Activated CD4-positive, alpha-beta T cell treated with anti-CD3 and anti-CD28 coated beads for 48 hours (primary cell): ENCODE results near the gene SEC22B.
"Not testable (repeated sequence)": the region's sequence is repeated elsewhere in the genome, so short reads cannot be mapped to it uniquely, and the experiment has no call there.

Source experiments
- DNase-seq: peaks from one replicate; pipeline ENCODE4 v3.0.0-alpha.2; 2020

The SEC22B gene

GRCh38 chr1:120176092-120176855 is at the start of gene SEC22B:
TSS of gene SEC22B (minus strand) at chr1:120176520. CDS start at chr1:120176381, 139 bp downstream.
- peak; percentile 92 for DNase-seq

GRCh38 chr1:120217933-120218332 is 41.6 kb upstream of the SEC22B start:
- DNase-seq: not testable (repeated sequence)

- DNase-seq: not testable (repeated sequence)
Observed at GRCh38 chr1:120217175-120217929, 41.0 kb upstream of the SEC22B start.

- DNase-seq: not testable (repeated sequence)
Observed at GRCh38 chr1:120213606-120214005, 37.3 kb upstream of the SEC22B start.

- not testable (repeated sequence) for DNase-seq
Observed at GRCh38 chr1:120210754-120211153, 34.4 kb upstream of the SEC22B start.

GRCh38 chr1:120196863-120197775 is 20.8 kb upstream of the SEC22B start:
- not testable (repeated sequence) for DNase-seq

- DNase-seq: not testable (repeated sequence)
Observed at GRCh38 chr1:120188626-120189025, 12.3 kb upstream of the SEC22B start.

GRCh38 chr1:120182176-120182707 is 5.9 kb upstream of the SEC22B start:
- DNase-seq: not testable (repeated sequence)

GRCh38 chr1:120179811-120180690 is 3.7 kb upstream of the SEC22B start:
- not testable (repeated sequence) for DNase-seq

- no peak for DNase-seq
Observed at GRCh38 chr1:120178799-120179756, 2.8 kb upstream of the SEC22B start.

- not testable (repeated sequence) for DNase-seq
Observed at GRCh38 chr1:120178058-120178457, 1.7 kb upstream of the SEC22B start.

- not testable (repeated sequence) for DNase-seq
Observed at GRCh38 chr1:120175688-120176087, 632 bp downstream of the SEC22B start.

GRCh38 chr1:120164761-120165160 is 11.6 kb downstream of the SEC22B start:
- DNase-seq: not testable (repeated sequence)

- not testable (repeated sequence) for DNase-seq
Observed at GRCh38 chr1:120162015-120162414, 14.3 kb downstream of the SEC22B start.

GRCh38 chr1:120158495-120158894 is 17.8 kb downstream of the SEC22B start:
- not testable (repeated sequence) for DNase-seq

GRCh38 chr1:120158086-120158485 is 18.2 kb downstream of the SEC22B start:
- not testable (repeated sequence) for DNase-seq

GRCh38 chr1:120150138-120150822 is 26.0 kb downstream of the SEC22B start:
- not testable (repeated sequence) for DNase-seq

GRCh38 chr1:120149420-120150059 is 26.8 kb downstream of the SEC22B start:
- not testable (repeated sequence) for DNase-seq

- not testable (repeated sequence) for DNase-seq
Observed at GRCh38 chr1:120145806-120146205, 30.5 kb downstream of the SEC22B start.
